Activated CD8-positive, alpha-beta memory T cell treated with anti-CD3 and anti-CD28 coated beads, Interleukin-2, amount 50 U/mL, for 48 hours (primary cell): ENCODE measurements around the gene CDKN1B.

Experiments used
- DNase-seq: peaks from one replicate; pipeline ENCODE4 v3.0.0-alpha.2; 2020

The CDKN1B gene

DNA sequence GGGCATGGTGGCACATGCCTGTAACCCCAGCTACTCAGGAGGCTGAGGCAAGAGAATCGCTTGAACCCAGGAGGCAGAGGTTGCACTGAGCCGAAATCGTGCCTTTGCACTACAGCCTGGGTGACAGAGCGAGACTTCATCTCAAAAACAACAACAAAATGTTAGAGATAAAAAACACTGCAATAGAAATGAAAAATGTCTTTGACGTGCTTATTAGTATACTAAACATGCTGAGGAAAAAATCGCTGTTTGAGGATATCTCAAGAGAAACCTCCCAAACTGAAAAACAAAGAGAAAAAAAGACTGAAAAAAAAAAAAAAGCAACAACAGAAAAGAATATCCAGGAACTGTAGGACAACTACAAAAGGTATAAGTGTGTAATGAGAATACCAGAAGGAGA lies 53.1 kb downstream of the CDKN1B start:
- DNase-seq, result no peak
